Stimulated activated CD8-positive, alpha-beta memory T cell treated with anti-CD3 and anti-CD28 coated beads, Interleukin-15, amount 100 ng/mL, for 24 hours (primary cell): ENCODE data around the gene CDK9.
"Not testable (repeated sequence)": the region's sequence is repeated elsewhere in the genome, so short reads cannot be mapped to it uniquely, and the experiment has no call there.

Source experiments
- DNase-seq: peaks from one replicate; pipeline ENCODE4 v3.0.0-alpha.2; 2020; ENCODE audit warnings: low read depth

Gene CDK9

DNA sequence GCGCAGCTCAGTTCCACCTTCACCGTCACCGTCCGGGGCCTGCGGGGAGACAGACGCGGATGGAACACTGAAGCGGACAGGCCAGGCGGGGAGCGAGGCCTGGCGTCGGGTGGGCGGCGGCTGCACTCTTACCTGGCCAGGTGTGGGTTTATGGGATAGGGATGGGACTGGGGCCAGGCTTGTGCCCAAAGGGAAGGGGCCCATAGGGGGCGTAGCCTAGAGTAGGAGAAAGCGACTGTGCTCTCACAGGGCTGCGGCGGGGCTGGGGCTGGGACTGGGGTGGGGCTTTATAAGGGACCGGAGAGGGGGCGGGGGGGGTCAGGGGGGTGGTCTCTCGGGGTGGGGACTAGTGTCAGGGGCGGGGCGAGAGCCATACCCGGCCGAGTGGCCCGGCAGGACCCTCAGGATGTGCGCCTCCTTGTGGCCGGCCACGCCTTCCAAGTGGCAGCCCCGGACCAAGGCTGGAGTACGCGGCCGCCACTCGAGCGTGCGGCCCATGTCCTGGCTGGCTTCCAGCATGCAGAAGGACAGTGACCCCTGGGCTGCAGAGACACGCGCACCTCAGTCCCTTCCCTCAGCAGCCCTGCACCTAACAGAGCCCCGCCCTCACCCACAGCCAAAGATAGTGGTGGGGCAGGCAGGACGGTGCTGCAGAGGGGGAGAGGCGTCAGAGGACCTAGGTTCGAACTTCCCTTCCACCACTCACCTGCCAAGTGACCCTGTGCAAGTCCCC is 39.7 kb downstream of the CDK9 start:
- no peak for DNase-seq

DNA sequence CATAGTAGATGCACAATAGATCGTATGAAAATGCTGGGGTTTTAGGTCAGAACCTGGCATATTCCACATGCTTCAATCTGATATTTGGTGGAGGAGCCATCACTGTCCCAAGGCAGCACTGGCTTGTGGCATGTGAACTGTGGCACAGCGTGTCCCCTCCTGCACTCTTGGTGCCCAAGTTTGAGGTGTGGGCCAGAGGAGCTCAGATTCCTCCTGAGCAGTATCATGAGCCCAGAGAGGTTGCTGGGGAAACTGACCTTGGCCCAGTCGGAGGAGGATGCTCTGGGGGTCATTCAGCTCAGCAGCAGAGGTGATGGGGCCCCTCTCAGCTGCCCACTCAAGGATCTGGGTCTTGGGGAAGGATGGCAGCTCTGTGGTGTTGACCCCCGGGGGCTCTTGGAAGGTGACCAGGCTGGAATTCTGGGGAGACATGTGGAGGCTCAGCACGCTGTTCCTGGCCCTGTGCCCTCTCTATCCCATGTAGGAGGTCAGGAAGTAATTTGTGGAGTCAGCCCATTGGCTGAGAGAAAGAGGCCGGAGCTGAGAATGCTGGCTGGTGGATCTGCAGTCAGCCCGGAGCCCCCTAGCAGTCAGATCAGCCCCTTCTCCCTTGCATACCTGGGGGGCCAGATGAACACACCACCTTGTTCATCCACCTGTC is 40.5 kb downstream of the CDK9 start:
- DNase-seq = no peak

DNA sequence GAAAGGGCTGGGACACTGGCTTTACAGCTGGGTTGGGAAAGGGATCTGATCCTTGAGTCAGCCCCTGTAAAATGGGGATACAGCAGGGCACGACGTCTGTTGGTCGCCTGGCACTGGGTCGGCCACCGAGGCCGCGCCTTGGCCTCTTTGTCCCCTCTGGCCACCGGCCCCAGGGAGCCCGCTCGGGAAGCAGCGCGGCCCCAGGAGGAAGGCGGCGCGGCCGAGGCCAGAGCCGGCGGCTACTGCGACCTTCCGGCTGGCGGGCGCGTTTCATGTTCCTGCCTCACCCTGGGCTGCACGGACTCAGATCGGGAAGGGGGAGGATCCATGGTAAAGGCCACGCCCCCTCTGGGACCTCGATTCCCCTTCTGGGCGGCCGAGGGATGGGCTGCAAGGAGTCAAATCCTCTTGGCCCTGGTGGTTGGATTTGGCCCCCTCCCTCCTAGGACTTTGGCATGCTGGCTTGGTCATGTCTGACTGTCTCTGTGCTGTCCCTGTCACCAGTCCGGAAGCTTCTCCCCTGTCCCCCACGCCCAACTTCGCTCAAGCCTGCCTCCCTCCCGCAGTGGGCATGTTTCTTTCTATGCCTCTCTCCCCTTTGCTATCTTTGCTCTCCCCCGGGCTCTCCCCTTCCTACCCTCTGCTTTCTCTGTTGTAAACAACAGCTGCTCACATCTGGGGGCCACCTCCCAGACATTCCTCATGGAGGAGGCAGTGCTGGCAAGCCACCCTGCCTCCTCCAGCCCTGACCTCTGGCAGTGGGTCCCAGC is 42.6 kb downstream of the CDK9 start:
- DNase-seq = no peak

DNA sequence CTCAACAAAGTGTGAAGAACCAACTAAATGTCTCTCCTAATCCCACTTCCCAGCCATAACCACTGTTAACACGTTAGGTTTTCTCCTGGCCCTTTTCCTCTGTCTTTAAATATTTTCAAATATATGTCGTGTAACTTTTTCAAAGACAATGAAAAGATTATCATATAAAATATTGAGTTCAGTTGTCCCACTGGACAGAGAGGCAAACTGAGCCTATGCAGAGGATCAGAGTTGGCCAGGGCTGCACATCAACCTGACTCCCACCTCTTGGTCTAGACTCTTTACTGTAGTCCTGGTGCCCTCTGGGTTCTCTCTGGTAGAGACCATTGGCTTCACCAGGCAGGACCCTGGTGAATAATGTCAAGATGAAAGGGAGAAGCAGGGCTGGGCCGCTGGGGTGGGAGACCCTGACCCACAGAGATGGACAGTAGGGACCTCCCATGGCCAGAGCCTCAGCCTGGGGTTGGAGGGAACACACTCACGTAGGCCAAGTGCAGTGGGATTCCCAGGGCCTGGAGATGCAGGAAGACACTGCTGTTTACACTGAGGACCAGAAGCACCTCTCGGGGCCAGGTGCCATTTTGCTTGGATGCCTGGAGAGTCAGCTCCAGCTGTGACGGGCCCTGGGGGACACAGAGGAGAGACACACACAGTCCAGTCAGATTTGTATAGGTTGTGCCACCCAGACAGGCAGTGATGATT is 43.5 kb downstream of the CDK9 start:
- DNase-seq = no peak

DNA sequence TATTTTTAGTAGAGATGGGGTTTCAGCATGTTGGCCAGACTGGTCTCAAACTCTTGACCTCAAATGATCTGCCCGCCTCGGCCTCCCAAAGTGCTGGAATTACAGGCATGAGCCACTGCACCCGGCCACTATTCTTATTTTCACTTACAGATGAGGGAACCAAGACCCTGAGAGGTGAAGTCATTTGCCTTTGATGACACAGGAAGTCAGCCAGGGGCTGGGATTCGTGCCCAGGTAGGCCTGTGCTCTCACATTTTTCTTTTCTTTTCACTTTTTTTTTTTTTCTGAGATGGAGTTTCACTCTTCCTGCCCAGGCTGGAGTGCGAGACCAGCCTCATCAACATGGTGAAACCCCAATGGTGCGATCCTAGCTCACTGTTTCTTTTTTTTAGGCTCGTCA is 46.4 kb downstream of the CDK9 start:
- DNase-seq = no peak

DNA sequence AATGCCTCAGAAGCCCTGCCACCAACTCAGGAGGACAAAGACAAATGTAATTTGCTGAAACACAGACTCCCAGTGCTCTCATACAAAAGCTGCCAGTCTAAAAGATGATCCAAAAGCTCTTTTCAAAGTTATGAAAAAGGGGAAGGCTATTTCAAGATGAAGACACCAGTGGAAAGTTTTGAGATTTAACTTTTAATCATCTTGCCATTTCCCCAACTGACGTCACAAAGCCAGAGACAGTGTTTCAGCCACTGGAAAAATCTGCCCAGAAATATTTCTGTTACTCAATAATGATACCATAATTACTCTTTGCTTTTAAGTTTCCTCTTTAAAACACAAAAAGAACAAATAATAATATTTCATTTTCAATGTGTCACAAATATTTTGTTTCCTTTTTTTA is 47.7 kb downstream of the CDK9 start:
- no peak for DNase-seq

DNA sequence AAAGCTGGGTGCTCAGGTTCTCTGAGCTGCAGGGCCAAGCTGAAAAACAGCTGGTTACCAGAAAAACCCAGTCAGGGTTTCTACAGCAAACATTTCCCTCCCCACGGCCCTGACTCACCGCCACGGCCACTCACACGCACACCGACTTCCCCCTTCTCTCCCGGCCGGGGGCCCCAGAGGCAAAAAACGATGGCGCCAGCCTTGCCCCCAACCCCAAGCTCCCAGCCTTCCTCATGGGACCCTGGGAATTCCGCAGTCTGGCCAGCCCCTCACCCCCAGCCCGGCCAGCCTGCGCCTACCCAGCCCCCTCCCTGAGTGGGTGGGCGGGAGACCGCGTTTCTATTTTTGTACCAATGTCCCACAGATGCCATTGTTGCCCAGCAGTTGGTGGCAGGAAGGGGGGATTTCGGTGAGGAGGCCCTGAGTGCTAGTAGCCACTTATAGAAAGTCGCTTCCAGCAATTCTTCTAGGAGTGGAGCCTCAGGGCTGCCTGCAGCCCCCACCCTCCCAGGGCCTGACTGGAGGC is 50.2 kb downstream of the CDK9 start:
- no peak for DNase-seq

DNA sequence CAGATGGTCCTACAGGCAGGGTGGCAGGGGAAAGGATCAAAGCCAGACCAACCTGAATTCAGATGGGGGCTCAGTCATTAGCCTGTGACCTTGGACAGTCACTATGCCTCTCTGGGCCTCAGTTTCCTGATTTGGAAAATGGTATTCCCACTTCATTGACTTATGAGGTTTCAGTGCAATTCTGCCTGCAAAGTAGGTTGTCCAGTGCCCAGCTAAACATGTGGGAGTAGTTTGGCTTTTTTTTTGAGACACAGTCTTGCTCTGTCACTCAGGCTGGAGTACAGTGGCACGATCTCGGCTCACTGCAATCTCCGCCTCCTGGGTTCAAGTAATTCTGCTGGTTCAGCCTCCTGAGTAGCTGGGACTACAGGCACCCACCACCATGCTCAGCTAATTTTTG is 50.7 kb downstream of the CDK9 start:
- not testable (repeated sequence) for DNase-seq

DNA sequence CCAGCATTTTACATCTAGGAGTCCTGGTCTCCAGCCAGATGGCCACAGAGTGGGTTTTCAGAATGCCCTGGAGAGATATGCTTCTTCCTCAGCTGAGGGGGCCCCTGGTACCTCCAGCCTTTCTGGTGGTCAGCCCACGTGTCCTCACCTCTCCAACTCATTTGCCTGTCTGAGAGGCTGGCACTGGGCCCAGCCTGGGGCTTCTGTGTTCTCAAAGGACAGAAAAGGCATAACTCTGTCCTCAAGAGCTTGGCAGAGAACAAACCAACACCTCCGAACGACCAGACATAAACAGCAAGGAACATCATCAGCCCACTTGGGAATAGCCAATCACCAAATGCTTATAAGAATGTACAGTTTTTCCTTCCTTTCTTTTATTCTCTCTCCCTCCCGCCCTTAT is 51.5 kb downstream of the CDK9 start:
- DNase-seq = no peak

DNA sequence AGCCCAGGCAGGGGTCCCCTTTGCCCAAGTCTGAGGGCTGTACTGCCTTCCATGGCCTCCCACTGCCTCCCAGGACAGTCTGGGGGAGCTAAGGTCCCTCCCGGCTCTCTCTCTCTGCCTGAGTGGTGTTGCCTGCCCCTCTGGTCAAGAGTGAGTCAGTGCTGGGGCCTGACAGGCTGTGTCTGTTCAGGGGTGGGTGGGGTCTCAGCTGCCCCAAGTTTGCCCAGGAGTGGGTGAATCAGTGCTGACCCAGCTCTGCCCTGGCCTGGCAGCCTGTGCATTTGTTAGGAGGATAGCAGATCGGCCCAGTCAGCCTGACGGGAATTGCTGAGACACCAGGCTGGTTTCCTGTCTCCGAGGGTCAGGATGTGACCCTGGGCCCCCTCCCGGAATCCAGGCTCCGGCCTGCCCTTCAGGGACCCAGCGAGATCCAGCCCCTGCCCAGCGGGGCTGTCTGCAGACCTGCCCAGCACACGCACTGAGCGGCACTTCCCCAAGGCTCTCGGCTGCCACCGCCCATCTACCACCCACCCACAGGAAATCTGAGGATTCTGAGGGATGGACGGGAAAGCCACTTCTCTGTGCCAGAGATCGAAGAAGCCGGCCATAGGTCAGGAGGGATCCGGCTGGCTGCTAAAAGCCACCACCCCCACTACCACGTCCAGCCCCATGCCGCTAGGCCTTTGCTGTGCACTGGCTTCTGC is 52.7 kb downstream of the CDK9 start:
- no peak for DNase-seq
